ENCODE data around the gene ARHGEF28. TPM values are rescaled to one million over a fixed set of nuclear protein-coding genes. Genes with fewer than 3 reads are reported as not detected.

Gene ARHGEF28
- total RNA-seq, 1 experiment from 2014 or later: 6.1 TPM

DNA sequence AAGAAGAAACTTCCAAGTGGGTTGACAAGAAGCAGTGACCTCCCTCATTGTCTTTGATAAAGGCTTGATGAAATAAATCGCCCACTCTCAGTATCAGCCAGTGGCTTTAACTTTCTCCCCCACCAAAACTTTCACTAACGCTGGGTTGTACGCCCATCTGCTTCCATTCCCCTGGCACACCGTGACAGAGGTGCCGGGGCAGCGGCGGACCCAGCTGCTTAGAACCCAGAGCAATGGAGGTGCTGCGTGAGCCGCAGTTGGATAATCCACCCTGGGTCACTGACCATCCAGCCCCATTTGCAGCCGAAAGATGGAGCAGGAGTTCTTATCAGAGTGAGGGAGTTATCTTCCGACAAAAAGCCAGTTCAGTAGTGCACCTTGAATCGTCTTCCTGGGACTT, 270.7 kb downstream of the ARHGEF28 start:
- no TSS peak for BruUV-seq (replicated peaks)

DNA sequence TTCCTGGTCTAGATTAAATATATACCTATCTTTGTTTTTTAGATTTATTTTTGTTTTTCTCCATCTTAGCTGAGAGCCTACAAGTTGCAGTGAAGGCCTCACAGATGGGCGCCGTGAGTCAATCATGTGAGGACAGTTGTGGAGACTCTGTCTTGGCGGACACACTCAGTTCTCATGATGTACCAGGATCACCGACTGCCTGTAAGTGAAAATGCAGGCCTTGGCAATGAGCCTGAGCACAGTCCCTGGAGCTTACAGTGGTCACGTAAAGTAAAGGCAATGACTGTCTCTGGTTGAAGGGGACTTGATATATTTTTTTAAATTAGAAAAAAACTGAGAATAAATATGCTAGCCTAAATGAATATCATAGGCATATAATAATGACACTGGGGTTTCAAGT, 271.9 kb downstream of the ARHGEF28 start:
- Histone ChIP-seq H3K36me3 (ENCODE audit: control insufficient read depth in 1 of 2, insufficient read depth in 2 of 2, low read length in 2 of 2) (no peaks in the 10 kb centered on the region), H3K4me2 (ENCODE audit: low read length) (no peak overlapping the region), H4K20me1 (ENCODE audit: insufficient read depth) (no peaks in the 10 kb centered on the region), H3K9ac (ENCODE audit: low read length) (no peak overlapping the region), H3K4me3 (replicated peaks in 1 of 2; ENCODE audit: low read depth in 1 of 2, low read length in 2 of 2) (no peak overlapping the region), H3K9me3 (ENCODE audit: control insufficient read depth in 1 of 2, insufficient read depth in 1 of 2, low read depth in 1 of 2, low read length in 2 of 2) (no peaks in the 10 kb centered on the region), H3K79me2 (ENCODE audit: insufficient read depth, low read length) (no peaks in the 10 kb centered on the region), H3K9me2 (ENCODE audit: insufficient read depth) (no peaks in the 10 kb centered on the region), H3K27me3 (ENCODE audit: insufficient read depth, low read length) (no peaks in the 10 kb centered on the region), H2AFZ (ENCODE audit: low read depth, low read length, poor library complexity, severe bottlenecking) (no peak overlapping the region), H3K27ac (ENCODE audit: low read depth, low read length) (no peak overlapping the region), H3K4me1 (ENCODE audit: control insufficient read depth in 1 of 2, insufficient read depth in 2 of 2, low read length in 2 of 2) (peaks cover 14 to 15% of the 10 kb centered on the region in 2 experiments; a peak in 3 of 4 replicates)
- intact Hi-C loops (cut with micrococcal nuclease): no loop called here
- ChIA-PET CTCF (no interaction called here), POLR2A (no interaction called here), RAD21 (ENCODE audit: low non-redundant PET in 1 of 2, low total read pairs in 2 of 2, uncharacterized antibody in 2 of 2, unreplicated experiment in 2 of 2) (no interaction called here)
- no peak for DNase-seq (ENCODE audit: low read depth, low spot score)
- TF ChIP-seq POLR2AphosphoS5 (IDR thresholded peaks at IDR 0.05; ENCODE audit: low read depth, low read length): no peak
- TF ChIP-seq EZH2 (IDR thresholded peaks at IDR 0.05): no peak
- TF ChIP-seq, protein P1, sequence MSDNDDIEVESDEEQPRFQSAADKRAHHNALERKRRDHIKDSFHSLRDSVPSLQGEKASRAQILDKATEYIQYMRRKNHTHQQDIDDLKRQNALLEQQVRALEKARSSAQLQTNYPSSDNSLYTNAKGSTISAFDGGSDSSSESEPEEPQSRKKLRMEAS (IDR thresholded peaks at IDR 0.05): no peak
- TF ChIP-seq CEBPB (IDR thresholded peaks at IDR 0.05; ENCODE audit: low read depth): no peak
- TF ChIP-seq TCF7L2 (IDR thresholded peaks at IDR 0.05; ENCODE audit: borderline replicate concordance, extremely low read depth, insufficient read depth, insufficient read length): no peak
- BruUV-seq (replicated peaks): no TSS peak
- ATAC-seq: no peak

More for the DNA sequence above, 270.7 kb downstream of the ARHGEF28 start:
- H3K4me2 ChIP-seq (ENCODE audit: low read length): no peak overlapping the region
- H3K27me3 ChIP-seq (ENCODE audit: insufficient read depth, low read length): no peaks in the 10 kb centered on the region
- H3K4me1 ChIP-seq (ENCODE audit: control insufficient read depth in 1 of 2, insufficient read depth in 2 of 2, low read length in 2 of 2): peaks cover 7 to 12% of the 10 kb centered on the region in 2 experiments; a peak in 3 of 4 replicates
- CTCF ChIA-PET: no interaction called here
- no peaks in the 10 kb centered on the region for H3K9me3 ChIP-seq (ENCODE audit: control insufficient read depth in 1 of 2, insufficient read depth in 1 of 2, low read depth in 1 of 2, low read length in 2 of 2)
- H4K20me1 ChIP-seq (ENCODE audit: insufficient read depth): no peaks in the 10 kb centered on the region
- intact Hi-C loops (cut with micrococcal nuclease): no loop called here
- no peak for DNase-seq (ENCODE audit: low read depth, low spot score)
- H3K36me3 ChIP-seq (ENCODE audit: control insufficient read depth in 1 of 2, insufficient read depth in 2 of 2, low read length in 2 of 2): no peaks in the 10 kb centered on the region
- H3K9ac ChIP-seq (ENCODE audit: low read length): no peak overlapping the region
- POLR2A ChIA-PET: no interaction called here
- ATAC-seq: no peak
- no peak overlapping the region for H3K27ac ChIP-seq (ENCODE audit: low read depth, low read length)
- H3K79me2 ChIP-seq (ENCODE audit: insufficient read depth, low read length): no peaks in the 10 kb centered on the region
- TF ChIP-seq SRF (IDR thresholded peaks at IDR 0.05; ENCODE audit: low read depth) (no peak), RAD21 (IDR thresholded peaks at IDR 0.05; ENCODE audit: low read depth) (no peak), ELF1 (IDR thresholded peaks at IDR 0.05; ENCODE audit: borderline replicate concordance, low read depth) (no peak)
- TF ChIP-seq, protein P2, sequence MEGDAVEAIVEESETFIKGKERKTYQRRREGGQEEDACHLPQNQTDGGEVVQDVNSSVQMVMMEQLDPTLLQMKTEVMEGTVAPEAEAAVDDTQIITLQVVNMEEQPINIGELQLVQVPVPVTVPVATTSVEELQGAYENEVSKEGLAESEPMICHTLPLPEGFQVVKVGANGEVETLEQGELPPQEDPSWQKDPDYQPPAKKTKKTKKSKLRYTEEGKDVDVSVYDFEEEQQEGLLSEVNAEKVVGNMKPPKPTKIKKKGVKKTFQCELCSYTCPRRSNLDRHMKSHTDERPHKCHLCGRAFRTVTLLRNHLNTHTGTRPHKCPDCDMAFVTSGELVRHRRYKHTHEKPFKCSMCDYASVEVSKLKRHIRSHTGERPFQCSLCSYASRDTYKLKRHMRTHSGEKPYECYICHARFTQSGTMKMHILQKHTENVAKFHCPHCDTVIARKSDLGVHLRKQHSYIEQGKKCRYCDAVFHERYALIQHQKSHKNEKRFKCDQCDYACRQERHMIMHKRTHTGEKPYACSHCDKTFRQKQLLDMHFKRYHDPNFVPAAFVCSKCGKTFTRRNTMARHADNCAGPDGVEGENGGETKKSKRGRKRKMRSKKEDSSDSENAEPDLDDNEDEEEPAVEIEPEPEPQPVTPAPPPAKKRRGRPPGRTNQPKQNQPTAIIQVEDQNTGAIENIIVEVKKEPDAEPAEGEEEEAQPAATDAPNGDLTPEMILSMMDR (IDR thresholded peaks at IDR 0.05 in 2 of 3, conservative IDR thresholded peaks at IDR 0.05 in 1 of 3; ENCODE audit: borderline replicate concordance in 1 of 3, insufficient read depth in 1 of 3, low read depth in 2 of 3, low read length in 2 of 3): no peak
- RAD21 ChIA-PET (ENCODE audit: low non-redundant PET in 1 of 2, low total read pairs in 2 of 2, uncharacterized antibody in 2 of 2, unreplicated experiment in 2 of 2): no interaction called here
- no peak overlapping the region for H3K4me3 ChIP-seq (replicated peaks in 1 of 2; ENCODE audit: low read depth in 1 of 2, low read length in 2 of 2)
- H2AFZ ChIP-seq (ENCODE audit: low read depth, low read length, poor library complexity, severe bottlenecking): no peak overlapping the region
- H3K9me2 ChIP-seq (ENCODE audit: insufficient read depth): no peaks in the 10 kb centered on the region
